ENCODE measurements around the gene TNFRSF12A. TPM values are rescaled to one million over a fixed set of nuclear protein-coding genes. Genes with fewer than 3 reads are reported as not detected.
A peak's percentile ranks its signal among the peaks of the same experiment; 100 is the strongest.

The TNFRSF12A gene
- total and polyA plus RNA-seq, 10 of the 15 experiments (the other 5 are each of a cell fraction or from before 2014, with no cell fraction given), result 0.35 to 1.7 (median 1.2) TPM; not detected in 2

GRCh38 chr16:3017794-3018506, 2.2 kb upstream of the TNFRSF12A start, which contains the start of gene CLDN6:
Gene CLDN6 (minus strand): TSS chr16:3018183. CDS start chr16:3016021, 2,162 bp downstream.
- WGBS (ENCODE audit: insufficient coverage, insufficient replicate concordance, low lambda C conversion rate, missing lambda C conversion rate), result 6% methylated on average over 40 of the region's 52 CpGs
- no TSS peak for BruUV-seq (replicated peaks)
- in situ Hi-C loops (cut with MboI) (no loop called here), intact Hi-C loops (cut with micrococcal nuclease; ENCODE audit: unreplicated experiment) (no loop called here)
- Histone ChIP-seq H3K79me2 (ENCODE audit: control insufficient read depth, insufficient read depth, low read length) (no peaks in the 10 kb centered on the region), H2AFZ (ENCODE audit: control insufficient read depth, low read depth, low read length) (no peak within 1 kb of the TSS), H4K20me1 (ENCODE audit: control insufficient read depth, insufficient read depth) (no peaks in the 10 kb centered on the region), H3K4me1 (ENCODE audit: control insufficient read depth, insufficient read depth, low read length) (peaks cover 23% of the 10 kb centered on the region), H3K4me3 (no peak within 1 kb of the TSS), H3K9ac (ENCODE audit: control insufficient read depth, insufficient read depth, low read length) (no peak within 1 kb of the TSS), H3K27ac (ENCODE audit: control insufficient read depth, insufficient read depth) (no peak within 1 kb of the TSS), H3K9me3 (replicated peaks; ENCODE audit: control insufficient read depth, insufficient read depth, low read length) (no peaks in the 10 kb centered on the region), H3K36me3 (ENCODE audit: control insufficient read depth in 2 of 2, insufficient read depth in 2 of 2, low read length in 1 of 2) (no peaks in the 10 kb centered on the region; a peak in 1 of 4 replicates), H3K4me2 (ENCODE audit: control insufficient read depth, insufficient read depth) (peak within 1 kb of the TSS; percentile 33; the same call in 1 of the 2 replicates), H3K27me3 (replicated peaks in 1 of 2; ENCODE audit: control insufficient read depth in 2 of 2, insufficient read depth in 2 of 2, low read length in 1 of 2) (no peaks in the 10 kb centered on the region; a peak in 2 of 4 replicates)
- POLR2A ChIA-PET, result no interaction called here
- FAIRE-seq, result no peak
- peak; percentile 40 for TF ChIP-seq MEF2B (IDR thresholded peaks at IDR 0.05; ENCODE audit: partially characterized antibody, poor library complexity, severe bottlenecking)
- TF ChIP-seq CBX3 (IDR thresholded peaks at IDR 0.05; ENCODE audit: borderline replicate concordance, low read depth), result no peak
- TF ChIP-seq CTCF (IDR thresholded peaks at IDR 0.05 in 2 of 3, conservative IDR thresholded peaks at IDR 0.05 in 1 of 3; ENCODE audit: control insufficient read depth in 2 of 3, extremely low read depth in 1 of 3, insufficient read depth in 1 of 3, low read depth in 3 of 3, low read length in 3 of 3), result peak in 2 of 3 experiments; percentile 24 to 26; a peak in 3 of 6 replicates
- TF ChIP-seq PML (IDR thresholded peaks at IDR 0.05; ENCODE audit: low read length), result no peak
- TF ChIP-seq CREM (IDR thresholded peaks at IDR 0.05; ENCODE audit: low read depth), result 0 out of 2 replicates have a peak, but pooled peaks have one; percentile 23
- no peak for DNase-seq (ENCODE audit: low read depth, low spot score)
- no peak for ATAC-seq
- RAD21 ChIA-PET (ENCODE audit: unreplicated experiment), result no interaction called here
- CTCF ChIA-PET, result interaction anchor here (1.2 to 18.2 kb wide), 2 partner anchors 13 to 14 kb away, joined by 3 to 421 read pairs; no protein-coding TSS in a partner anchor
- SMC1A ChIA-PET (ENCODE audit: uncharacterized antibody, unreplicated experiment), result no interaction called here
